ENCODE data around the gene PKN1. TPM values are rescaled to one million over a fixed set of nuclear protein-coding genes. Genes with fewer than 3 reads are reported as not detected.

The PKN1 gene
- total RNA-seq, 1 donor from 2014 or later: 153 TPM

DNA sequence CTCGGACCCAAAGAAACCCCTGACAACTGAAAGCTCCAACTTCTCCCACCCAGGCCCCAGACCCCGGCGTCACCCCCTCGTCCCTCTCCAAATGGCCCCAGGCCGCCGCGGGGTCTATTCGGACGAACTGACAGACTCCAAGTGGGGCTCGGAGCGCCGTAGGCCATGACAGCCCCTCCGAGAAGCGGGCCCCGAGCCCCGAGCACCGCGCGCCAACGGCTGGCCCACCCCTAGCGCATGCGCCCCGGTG, 14.3 kb upstream of the PKN1 start:
- DNase-seq (ENCODE audit: low read depth): no peak
- peak overlapping the region; percentile 99 for H3K4me3 ChIP-seq (ENCODE audit: low read depth, low read length)
- TF ChIP-seq, protein P1, sequence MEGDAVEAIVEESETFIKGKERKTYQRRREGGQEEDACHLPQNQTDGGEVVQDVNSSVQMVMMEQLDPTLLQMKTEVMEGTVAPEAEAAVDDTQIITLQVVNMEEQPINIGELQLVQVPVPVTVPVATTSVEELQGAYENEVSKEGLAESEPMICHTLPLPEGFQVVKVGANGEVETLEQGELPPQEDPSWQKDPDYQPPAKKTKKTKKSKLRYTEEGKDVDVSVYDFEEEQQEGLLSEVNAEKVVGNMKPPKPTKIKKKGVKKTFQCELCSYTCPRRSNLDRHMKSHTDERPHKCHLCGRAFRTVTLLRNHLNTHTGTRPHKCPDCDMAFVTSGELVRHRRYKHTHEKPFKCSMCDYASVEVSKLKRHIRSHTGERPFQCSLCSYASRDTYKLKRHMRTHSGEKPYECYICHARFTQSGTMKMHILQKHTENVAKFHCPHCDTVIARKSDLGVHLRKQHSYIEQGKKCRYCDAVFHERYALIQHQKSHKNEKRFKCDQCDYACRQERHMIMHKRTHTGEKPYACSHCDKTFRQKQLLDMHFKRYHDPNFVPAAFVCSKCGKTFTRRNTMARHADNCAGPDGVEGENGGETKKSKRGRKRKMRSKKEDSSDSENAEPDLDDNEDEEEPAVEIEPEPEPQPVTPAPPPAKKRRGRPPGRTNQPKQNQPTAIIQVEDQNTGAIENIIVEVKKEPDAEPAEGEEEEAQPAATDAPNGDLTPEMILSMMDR (conservative IDR thresholded peaks at IDR 0.05; ENCODE audit: low read depth, low read length): no peak

DNA sequence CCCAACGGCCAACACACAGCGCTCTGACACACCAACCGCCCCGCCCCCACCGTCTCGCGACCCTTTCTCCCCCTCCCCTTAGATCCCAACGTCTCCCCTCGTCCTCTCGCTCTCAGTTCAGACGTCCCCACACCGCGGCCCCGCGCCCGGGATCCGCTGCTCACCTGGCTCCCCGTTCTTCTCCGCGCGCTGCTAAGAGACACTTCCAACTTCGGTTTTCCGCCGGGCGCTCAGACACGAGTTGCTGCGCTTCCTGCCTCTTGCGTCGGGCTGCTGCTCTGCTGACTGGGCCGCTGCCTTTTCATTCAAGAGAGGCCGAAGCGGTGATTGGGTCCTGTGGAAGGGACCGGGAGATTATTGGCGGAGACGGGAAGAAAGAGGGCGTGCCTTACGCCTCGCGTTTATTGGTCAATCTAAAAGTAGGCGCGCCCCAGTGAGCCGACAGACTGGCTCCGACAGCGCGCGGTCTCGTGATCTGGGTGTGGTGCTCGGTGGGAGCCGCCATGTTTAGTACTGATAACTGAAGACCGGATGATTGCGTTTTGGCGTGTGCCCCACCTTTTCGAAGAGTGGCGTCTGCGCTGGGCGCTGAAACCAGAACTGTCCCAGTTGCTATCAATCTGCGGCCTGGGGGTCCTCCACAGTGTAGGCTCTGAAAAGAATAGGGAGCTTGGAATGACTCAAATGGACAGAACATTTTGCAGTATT, 13.8 kb upstream of the PKN1 start, which contains the start of gene DDX39A:
Gene DDX39A, minus strand, starts transcription at position 236 of the 708 bp plus-strand sequence. CDS start 6,121 bp downstream, outside the sequence.
- TF ChIP-seq, protein P1 (conservative IDR thresholded peaks at IDR 0.05; ENCODE audit: low read depth, low read length): no peak
- H3K4me3 ChIP-seq (ENCODE audit: low read depth, low read length): peak within 1 kb of the TSS; percentile 99
- peak; percentile 93 for DNase-seq (ENCODE audit: low read depth)

DNA sequence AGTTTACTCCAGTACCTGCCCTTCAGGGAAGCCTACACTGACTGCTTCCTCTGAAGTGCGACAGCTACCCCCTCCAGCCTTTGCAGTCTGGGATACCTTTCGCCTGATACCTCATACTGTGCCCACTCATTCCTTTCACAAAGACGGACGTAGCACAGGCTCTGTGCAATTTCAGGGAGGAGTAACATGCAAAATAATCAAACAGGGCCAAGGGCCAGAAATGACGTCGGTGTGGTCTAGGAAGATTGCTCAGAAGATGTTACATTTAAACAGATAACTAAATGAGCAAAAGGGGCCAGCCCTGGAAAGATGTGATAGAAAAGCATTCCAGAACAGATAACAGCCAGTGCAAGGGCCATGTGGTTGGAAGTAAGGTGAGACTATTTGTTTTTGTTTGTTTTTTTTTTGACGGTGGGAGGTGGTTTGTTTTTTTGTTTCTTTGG, 7.4 kb upstream of the PKN1 start:
- no peak overlapping the region for H3K4me3 ChIP-seq (ENCODE audit: low read depth, low read length)
- TF ChIP-seq, protein P1 (conservative IDR thresholded peaks at IDR 0.05; ENCODE audit: low read depth, low read length): no peak
- DNase-seq (ENCODE audit: low read depth): no peak

DNA sequence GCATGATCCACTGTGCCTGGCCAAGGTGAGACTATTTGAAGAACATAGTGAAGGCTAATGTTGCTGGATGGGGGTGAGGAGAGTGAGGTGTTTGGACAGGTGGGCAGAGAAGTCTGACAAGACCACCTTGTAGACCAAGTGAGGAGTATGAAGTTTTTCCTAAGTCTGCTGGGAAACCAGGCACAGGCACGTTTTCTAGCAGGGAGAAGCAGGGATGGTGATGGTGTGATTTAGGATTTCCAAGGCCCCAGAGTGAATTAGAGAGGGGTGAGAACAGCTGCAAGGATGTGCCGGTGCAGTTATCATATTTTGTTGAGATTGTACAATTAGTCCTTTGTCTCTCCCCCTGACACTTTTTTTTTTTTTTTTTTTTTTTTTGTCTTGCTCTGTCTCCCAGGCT, 5.6 kb upstream of the PKN1 start:
- DNase-seq (ENCODE audit: low read depth): no peak
- TF ChIP-seq, protein P1 (conservative IDR thresholded peaks at IDR 0.05; ENCODE audit: low read depth, low read length): no peak
- no peak overlapping the region for H3K4me3 ChIP-seq (ENCODE audit: low read depth, low read length)

DNA sequence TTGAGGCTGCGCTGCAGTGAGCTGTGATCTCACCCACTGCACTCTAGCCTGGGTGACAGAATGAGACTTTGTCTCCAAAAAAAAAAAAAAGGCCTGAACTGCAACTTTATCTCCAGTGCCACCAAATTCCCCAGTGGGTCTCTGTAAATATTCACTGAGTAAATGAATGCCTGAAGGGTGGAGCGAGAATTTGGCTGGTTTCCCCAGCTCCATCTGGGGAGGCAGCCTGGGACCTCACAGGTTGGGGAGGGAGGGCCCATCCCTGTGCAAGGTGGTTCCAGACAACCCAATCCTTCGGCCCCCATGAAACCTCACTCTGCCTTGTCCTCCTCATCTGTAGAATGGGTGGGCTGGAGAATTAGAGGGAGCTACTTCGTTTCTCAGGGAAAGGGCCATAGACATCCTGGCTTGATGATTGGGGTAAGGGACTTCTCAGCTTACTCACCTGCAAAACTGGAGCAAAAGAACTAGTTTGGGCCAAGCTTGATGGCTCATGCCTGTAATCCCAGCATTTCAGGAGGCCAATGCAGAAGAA, 4.2 kb upstream of the PKN1 start:
- DNase-seq (ENCODE audit: low read depth): no peak
- H3K4me3 ChIP-seq (ENCODE audit: low read depth, low read length): no peak overlapping the region
- TF ChIP-seq, protein P1 (conservative IDR thresholded peaks at IDR 0.05; ENCODE audit: low read depth, low read length): no peak

DNA sequence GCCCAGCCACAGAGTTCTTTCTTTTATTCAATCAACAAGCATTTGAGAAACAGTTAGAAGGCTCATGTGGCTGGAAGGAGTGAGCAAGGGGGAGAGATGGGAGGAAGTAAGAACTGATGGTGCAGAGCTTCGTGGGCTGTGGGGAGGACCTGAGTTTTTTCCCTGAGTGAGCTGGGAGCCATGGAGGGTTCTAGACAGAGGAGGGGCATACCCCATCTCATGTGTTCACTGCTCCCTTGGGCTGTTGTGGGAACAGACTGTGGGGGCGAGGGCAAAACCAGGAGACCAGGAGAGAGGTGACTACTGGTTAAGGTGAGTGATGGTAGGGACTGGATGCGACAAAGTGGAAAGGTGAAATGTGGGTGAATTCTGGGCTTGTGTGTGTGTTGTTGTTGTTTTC, 2.4 kb upstream of the PKN1 start:
- TF ChIP-seq, protein P1 (conservative IDR thresholded peaks at IDR 0.05; ENCODE audit: low read depth, low read length): no peak
- no peak overlapping the region for H3K4me3 ChIP-seq (ENCODE audit: low read depth, low read length)
- no peak for DNase-seq (ENCODE audit: low read depth)
